Measurements from ENCODE around the gene LPCAT4. TPM values are rescaled to one million over a fixed set of nuclear protein-coding genes. Genes with fewer than 3 reads are reported as not detected.
"Not testable (repeated sequence)": the region's sequence is repeated elsewhere in the genome, so short reads cannot be mapped to it uniquely, and the experiment has no call there.

LPCAT4 gene, protein sequence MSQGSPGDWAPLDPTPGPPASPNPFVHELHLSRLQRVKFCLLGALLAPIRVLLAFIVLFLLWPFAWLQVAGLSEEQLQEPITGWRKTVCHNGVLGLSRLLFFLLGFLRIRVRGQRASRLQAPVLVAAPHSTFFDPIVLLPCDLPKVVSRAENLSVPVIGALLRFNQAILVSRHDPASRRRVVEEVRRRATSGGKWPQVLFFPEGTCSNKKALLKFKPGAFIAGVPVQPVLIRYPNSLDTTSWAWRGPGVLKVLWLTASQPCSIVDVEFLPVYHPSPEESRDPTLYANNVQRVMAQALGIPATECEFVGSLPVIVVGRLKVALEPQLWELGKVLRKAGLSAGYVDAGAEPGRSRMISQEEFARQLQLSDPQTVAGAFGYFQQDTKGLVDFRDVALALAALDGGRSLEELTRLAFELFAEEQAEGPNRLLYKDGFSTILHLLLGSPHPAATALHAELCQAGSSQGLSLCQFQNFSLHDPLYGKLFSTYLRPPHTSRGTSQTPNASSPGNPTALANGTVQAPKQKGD
- 43.6 TPM for polyA plus RNA-seq (2013, experiment 1 of 2; ENCODE audit: insufficient read length)
- polyA plus RNA-seq (2013, experiment 2 of 2; ENCODE audit: insufficient read length): 41.9 TPM

DNA sequence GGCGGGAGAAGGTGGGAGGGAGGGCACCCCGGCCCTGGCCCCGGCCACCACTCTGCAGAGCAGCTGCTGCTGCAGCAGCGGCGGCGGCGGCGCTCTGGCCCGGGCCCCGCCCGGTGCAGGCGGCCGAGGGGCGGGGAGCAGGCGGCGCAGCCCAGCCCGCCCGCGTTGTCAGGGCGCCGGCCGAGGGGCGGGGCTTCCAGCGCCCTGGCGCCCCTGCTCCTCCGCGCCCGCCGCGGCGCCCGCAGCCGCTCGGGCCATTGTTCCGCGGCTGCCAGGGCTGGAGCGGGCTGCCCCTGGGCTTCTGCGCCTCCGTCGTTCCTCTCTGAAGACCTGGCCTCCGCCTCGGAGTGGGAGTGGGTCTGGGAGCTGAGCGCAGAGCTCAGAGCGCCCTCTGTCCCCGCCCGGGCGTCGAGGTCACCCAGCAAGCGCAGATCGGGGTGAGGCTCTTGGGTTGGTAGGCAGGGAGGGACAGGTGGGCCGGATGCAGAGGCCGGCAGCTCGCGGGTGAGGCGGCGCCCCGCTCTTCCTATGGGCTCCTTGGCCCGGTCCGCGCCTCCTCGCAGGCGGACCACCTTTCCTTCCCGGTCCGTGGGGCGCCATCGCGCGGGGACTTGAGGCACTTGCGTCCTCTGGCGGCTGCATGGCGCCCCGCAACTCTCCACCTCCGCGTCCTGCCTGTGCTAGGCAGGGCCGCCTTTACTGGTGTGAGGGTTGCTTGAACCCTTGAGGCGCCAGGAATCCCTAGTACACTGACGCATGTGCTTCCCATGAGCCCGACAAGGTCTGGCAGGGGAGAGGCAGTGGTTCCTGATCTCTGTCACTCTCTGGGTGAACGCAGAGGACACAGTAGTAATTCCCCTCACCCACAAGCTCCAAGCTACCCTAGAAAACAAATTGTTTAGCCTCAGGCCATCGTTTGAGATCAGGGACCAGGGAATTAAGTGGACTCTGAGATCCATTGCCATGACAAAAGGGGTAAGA, at the start of gene LPCAT4:
Gene LPCAT4, minus strand, starts transcription at position 96 of the 981 bp plus-strand sequence. CDS start 96 bp downstream, outside the sequence.
- peak; percentile 82 for DNase-seq

DNA sequence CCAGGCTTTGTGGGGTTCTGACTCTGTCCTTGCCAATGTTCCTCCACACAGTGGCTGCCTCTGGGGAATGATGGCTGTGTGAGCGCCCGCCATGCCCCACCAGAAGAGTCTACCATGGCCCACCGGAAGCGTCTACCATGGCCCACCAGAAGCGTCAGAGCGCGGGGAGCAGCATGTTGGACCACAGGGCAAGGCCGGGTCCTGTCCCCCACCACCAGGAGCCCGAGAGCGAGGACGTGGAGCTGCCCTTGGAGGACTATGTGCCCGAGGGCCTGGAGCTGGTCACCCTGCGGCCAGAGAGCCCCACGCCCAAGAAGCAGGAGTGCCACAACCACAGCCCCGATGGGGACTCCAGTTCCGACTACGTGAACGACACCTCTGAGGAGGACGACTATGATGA, 42.5 kb upstream of the LPCAT4 start:
- DNase-seq: not testable (repeated sequence)

DNA sequence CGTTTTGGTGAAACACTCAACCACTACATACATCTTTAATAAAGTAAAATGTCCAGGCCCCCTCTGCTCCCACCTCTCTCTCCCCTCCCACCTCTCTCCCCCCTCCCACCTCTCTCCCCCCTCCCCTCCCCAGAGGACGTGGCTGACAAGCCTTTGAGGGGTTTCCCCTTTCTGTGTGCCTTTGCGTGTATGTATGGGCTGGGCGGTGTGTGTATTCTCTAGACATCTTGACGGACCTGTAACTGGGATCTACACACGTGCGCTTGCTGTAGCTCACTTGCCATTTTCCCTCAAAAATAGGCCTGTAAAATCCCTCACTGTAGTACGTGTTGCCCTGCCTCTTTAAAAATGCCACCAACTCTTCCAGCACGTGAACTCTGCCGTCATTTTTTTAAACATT, 42.0 kb upstream of the LPCAT4 start:
- DNase-seq: not testable (repeated sequence)

DNA sequence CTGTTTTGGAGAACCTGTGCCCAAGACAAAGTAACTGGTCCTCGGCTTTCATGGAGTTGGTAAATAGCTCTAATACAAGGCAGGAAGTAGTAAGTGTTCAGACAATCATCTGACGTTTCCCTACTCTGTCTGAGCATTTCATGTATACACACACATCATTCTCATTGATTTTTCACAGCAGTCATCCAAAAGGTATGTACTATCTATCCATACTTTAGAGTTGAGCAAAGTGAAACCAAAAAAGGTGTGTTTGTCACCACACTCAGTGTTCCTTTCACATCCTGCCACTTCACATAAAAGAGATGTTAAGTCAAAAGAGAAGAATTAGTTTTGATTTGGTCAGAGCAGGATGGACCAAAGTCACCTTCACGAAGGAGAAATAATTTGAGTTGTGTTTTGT, 36.9 kb upstream of the LPCAT4 start:
- not testable (repeated sequence) for DNase-seq

DNA sequence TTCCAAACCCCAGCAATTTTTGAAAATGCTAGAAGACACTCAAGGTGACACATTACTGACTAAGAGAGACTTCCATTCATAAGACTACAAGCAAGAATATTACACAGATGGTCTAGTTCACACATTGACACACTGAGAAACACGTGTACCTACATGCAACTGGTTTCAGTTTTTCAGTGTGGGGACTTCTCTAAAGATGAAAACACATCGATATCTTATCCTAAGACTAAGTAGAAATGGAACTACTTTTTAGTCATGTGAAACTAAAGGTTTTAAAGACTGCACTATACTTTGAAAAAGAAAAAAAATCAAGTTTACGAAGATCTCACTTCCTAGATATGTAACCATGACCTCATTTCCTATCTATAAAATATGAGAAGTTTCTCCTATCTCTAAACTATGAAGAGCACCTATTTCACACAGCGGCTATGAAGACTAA, 36.2 kb upstream of the LPCAT4 start:
- not testable (repeated sequence) for DNase-seq

DNA sequence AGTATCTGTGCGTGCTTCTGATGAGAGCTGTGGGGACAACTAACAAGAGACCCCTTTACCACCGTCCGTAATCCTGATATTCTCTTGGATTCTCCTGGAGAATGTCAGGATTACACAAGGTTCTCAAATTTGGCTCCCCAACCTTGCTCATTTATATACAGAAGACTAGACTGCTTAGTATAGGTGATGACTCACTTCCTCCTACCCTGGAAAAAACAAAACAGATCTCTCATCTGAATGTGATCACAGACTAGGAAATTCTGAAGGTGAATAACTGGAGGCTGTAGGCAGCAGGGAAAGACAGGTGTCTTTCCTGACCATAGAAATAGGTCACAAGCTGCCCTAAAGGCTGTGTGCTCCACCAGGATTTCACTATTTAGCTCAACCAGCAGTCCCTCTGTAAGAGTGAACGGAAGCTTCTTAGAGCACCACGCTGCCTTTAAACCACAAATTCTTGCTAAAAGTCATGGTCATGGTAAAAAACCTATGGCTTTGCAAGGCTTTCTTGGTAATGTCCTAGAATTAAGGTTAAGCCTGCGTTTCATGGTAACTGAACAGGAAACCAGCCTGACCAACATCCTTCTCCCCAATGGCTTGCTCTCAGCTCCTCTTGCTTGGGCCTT, 30.8 kb upstream of the LPCAT4 start:
- not testable (repeated sequence) for DNase-seq

DNA sequence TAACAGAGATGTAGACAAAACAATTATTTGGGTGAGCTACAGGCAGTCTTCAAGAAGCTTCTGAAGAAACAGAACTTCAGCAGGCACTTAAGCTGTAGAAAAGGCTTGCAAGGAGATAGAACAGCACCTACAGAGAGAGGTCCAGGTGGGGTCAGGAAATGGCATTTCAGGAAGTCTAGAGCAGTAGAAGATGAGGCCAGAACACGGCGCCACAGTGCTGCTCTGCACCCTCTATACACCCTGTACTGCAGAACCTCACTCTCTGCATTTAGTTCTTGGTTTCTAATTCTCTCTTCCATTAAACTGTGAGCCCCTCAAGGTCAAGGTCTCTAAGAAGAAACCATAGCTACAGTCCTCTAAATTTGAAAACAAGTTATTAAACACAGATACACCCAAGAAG, 26.0 kb upstream of the LPCAT4 start:
- not testable (repeated sequence) for DNase-seq

DNA sequence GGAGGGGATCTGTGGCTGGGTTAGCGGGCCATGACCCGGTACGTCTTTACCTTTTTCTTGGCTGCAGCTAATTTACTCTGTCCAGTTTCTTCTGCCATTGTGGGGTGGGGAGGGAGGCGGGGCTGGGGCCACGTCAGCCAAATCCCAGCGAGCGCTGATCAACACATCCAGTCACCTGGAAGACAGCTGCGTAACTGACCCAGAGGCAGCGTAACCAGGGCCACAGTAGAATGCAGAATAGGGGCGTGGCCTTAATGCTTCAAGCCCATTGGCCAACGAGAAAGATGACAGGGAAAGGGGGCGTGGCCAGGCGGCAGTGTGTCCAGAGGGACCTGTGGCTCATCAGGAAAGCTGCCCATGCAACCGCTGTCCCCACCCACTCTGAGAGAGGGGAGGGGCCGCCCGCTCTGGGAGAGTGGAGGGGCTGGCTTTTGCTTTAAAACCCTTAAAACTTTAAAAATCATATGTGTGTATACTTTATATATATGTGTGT, 22.6 kb upstream of the LPCAT4 start:
- DNase-seq: not testable (repeated sequence)

DNA sequence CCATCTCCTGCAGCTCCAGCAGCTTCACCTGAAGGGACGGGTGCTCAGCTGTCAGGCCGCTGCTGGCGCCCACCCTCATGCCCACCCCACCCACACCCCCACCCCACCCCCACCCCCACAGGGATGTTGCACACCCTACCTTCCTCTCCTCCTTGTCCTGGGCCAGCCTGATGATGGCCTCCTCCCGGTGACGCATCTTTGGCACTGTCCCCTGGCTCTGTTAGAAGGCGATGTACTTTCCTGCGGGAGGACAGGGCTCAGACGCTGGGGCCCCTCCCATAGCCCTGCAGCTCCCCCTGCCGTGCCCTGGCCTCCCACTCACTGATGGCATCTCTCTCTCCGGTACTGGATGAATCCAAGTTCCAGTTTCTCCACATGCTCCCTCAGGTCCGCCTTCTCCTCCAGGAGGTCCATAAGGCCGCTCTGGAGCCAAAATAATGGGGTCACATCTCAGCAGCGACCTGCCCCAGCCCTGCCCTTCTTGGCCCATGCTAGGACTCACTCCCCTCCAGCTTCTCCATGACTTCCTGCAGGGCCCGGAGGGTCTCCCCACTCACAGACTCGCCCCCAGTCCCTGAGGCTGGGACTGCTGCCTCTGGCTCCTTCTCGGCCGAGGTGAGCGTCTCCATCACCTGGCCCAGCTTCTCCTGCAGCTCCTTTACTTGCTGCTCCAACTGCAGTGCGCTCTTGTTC, 15.0 kb upstream of the LPCAT4 start:
- DNase-seq: not testable (repeated sequence)

DNA sequence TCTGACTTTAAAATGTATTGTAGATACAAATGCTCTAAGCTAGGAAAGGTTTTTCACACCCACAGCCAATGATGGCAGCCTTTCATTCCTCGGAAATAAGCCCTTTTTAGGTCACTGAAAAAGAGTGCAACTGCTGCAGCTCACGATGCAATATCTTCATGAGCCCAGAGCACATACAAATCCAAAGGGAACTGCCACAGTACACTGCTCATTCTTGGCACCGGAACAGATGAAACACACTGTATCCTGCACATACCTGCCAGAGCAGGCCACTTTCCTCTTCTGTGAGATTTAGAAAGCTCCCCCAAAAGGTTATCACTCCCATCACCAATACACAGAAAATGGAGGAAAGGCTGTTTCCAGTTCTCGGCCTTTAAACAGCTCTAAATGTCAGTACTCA, 13.5 kb upstream of the LPCAT4 start:
- DNase-seq: not testable (repeated sequence)

DNA sequence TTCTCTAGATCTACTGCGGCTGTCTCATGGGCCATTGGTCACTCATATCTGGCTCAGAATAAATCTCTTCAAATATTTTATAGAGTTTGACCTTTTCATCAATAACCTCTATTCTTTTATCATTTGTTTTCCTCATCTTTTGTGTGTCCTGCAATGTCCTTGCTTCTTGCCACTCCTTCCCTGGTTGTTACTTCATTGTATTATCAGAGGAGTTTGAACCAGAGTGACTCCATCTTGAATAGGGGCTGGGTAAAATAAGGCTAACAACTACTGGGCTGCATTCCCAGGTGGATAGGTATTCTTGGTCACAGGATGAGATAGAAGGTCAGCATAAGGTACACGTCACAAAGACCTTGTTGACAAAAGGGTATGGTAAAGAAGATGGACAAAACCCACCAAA, 9.9 kb upstream of the LPCAT4 start:
- no peak for DNase-seq

DNA sequence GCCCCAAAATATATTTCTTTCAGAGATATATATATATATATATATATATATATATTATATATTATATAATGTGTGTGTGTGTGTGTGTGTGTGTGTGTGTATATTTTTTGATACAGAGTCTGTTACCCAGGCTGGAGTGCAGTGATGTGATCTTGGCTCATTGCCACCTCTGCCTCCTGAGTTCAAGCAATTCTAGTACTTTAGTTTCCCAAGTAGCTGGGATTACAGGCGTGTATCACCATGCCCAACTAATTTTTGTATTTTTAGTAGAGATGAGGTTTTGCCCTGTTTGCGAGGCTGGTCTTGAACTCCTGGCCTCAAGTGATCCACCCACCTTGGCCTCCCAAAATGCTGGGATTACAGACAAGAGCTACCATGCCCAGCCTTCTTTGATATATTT, 8.5 kb upstream of the LPCAT4 start:
- not testable (repeated sequence) for DNase-seq

DNA sequence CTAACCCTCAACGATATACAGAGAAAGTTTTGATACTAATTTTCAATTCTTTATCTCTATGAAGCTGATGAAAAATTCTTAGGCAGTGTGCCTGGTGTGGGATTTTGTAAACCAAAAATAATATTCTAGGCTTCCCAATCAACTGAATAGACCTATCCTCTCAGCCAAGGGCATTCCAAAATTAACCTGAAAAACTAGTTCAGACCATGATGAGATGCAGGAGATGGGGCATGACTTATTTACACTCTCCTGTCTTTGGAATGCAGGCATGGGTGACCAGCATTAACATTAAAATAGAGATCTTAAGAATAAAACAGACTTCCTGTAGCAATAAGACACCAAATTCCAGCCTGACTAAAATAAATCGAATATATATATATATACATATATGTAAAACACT, 7.8 kb upstream of the LPCAT4 start:
- DNase-seq: no peak

DNA sequence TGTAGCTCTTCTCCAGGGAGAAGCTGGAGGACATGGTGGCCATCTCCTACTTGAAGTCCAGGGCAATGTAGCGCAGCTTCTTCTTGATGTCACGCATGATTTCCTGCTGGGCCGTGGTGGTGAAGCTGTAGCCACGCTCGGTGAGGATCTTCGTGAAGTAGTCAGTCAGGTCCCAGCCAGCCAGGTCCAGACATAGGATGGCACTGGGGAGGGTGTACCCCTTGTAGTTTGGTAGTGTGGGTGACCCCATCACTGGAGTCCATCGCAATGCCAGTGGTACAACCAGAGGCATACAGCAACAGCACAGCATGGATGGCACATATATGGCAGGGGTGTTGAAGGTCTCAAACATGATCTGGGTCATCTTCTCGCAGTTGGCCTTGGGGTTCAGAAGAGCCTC, 7.0 kb upstream of the LPCAT4 start:
- DNase-seq: no peak

DNA sequence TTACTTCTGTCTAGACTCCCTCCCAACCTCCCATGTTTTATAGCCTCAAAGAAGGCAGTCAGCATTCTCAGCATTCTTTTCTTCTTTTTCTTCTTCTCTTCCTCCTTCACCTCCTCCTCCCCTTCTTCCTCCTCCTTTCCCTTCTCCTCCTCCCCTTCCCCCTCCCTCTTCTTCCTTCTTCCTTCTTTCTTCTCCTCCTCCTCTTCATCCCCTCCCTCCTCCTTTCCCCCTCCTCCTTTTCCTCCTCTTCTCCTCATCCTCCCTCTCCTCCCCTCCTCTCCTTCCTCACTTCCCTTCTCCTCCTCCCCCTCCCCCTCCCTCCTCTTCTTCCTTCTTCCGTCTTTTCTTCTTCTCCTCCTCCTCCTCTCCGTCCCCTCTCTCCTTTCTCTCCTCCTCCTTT, 3.6 kb upstream of the LPCAT4 start:
- peak; percentile 16 for DNase-seq

DNA sequence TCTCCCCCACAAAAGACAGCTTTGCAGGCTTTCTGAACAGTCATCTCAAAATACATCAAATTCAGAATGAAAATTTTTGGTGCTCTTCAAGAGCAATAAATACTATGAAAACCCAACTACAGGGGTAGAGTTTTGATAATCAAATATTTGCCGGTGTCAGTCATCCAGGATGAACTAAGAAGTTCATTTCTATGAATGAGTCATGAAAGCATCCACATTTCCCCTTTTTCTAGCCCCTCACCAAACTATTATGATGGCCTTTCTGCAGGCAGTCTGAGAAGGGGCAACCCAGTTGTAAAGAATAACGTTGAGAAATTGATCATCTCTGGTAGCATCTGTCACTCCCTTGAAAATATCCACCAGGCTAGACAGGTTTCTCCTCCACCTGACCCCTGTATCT, 3.1 kb upstream of the LPCAT4 start:
- no peak for DNase-seq

DNA sequence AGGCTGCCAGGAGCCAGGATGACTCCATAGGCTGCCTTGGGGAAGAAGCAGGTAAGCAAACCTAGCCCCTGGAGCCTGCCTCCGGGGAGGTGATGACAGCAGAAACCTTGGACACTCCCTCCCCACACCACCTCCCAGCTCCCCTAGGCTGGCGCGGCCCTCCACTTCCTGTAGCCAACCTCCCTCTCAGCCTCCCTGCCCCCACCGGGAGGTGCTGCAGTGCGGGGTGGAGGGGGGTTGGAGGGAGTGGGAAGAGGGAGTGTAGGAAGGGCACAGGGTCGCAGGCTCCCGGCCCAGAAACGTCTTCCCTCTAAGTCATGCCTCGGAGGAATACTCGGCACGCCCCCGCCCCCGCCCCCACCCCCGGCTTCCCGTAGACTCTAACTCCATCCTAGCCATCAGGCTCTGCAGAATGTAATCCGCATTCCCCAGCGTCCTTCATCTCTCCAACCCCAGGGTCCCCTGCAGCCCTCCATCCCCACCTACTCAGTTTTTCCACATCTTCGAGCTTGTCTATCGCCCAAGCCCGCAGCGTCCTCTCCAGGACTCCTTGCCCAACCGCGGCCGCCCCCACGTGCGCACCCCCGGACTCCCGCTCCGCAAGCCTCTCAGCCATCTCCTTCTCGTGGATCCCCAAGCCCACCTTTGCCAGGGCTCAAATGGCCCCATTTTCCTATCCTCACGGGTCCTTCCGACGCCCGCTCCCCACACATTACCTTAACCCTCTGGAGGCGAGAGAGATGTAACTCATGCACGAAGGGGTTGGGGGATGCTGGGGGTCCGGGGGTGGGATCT, 528 bp downstream of the LPCAT4 start:
- peak; percentile 64 for DNase-seq

DNA sequence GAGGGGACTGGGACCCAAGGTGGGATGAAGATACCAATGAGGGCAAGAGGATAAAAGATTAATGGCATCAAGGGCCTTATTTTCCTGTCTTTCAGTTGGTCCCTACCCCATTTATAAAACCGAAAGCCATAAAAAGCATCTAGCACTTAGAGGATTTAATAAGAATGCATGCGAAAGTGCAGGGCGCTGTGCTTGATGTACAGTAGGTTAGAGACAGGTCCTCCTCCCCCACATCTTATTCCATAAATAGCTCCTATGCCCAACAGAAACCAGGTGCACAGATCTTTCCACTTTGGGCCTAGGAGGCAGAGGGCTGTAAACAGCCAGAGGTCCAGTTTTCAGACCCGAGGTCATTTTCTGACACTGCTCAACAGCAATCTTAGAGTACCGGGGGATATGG, 1.2 kb downstream of the LPCAT4 start:
- DNase-seq: no peak

DNA sequence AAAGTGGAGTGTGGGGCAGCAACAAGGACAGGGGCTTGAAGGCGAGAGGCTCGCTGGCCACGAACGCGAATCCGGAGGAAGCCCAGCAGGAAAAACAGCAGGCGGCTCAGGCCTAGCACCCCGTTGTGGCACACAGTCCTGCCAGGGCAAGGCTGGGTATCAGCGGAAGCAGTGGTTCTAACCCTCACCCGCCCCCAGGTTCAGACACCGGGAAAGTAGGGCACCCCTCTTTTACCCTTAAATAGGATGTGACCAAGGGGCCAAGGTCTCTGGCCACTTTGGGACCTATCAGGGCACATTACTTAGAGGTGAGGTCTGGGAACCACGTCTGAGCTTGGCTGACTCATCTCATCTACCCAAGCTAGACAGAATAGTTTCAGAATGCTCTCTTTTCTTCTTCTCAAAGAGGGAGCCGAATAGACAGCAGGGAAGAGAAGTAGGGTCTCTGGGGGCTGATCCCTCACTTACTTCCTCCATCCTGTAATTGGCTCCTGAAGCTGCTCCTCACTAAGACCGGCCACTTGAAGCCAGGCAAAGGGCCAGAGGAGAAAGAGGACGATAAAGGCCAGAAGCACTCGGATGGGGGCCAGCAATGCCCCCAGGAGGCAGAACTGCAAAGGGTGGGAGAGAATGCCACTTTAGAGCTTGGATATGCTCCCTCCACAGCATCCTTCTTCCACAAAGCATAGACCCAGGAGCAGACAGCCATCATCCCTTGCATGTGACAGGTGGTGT, 1.7 kb downstream of the LPCAT4 start:
- DNase-seq: no peak

DNA sequence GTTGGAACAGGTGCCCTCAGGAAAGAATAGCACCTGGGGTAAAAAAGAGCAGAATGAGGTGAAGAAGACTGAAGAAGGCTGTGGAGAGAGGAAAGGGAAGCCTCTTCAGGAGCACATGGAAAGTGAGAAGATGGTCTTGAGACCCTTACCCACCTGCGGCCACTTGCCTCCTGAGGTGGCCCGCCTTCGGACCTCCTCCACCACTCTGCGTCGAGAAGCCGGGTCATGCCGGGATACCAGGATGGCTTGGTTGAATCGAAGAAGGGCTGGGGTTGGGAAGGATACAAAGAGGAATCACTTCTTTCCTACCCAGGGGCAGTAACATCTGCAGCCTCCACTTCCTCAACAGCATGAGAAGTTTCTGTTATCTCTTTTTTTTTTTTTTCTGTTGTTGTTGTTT, 3.0 kb downstream of the LPCAT4 start:
- DNase-seq: no peak

Measured in fibroblast of skin of abdomen (primary cell).